Activated naive CD8-positive, alpha-beta T cell (primary cell): Measurements from ENCODE around the gene RSPO1.
A peak's percentile ranks its signal among the peaks of the same experiment; 100 is the strongest.
"Not testable (repeated sequence)": the region's sequence is repeated elsewhere in the genome, so short reads cannot be mapped to it uniquely, and the experiment has no call there.

Experiments used
- H3K27ac Mint-ChIP-seq: one replicate; pipeline ENCODE4 v1.8.0; 2021; ENCODE audit warnings: mixed read lengths
- H3K27me3 Mint-ChIP-seq: one replicate; pipeline ENCODE4 v1.8.0; 2021; ENCODE audit warnings: mixed read lengths
- H3K36me3 Mint-ChIP-seq: one replicate; pipeline ENCODE4 v1.8.0; 2021; ENCODE audit warnings: mixed read lengths
- H3K4me1 Mint-ChIP-seq: one replicate; pipeline ENCODE4 v1.8.0; 2021; ENCODE audit warnings: low read depth, mixed read lengths
- H3K4me3 Mint-ChIP-seq: one replicate; pipeline ENCODE4 v1.8.0; 2021; ENCODE audit warnings: mild to moderate bottlenecking, mixed read lengths
- H3K9me3 Mint-ChIP-seq: one replicate; pipeline ENCODE4 v1.8.0; 2021; ENCODE audit warnings: low read depth, mixed read lengths

RSPO1 gene

GRCh38 chr1:37584544-37584943, 50.1 kb downstream of the RSPO1 start:
- not testable (repeated sequence) for H3K9me3 Mint-ChIP-seq, H3K27me3 Mint-ChIP-seq, H3K36me3 Mint-ChIP-seq, H3K4me1 Mint-ChIP-seq, H3K4me3 Mint-ChIP-seq, H3K27ac Mint-ChIP-seq

GRCh38 chr1:37575692-37576091, 59.0 kb downstream of the RSPO1 start:
- Mint-ChIP-seq H3K4me1 (peaks cover 23% of the 10 kb centered on the region), H3K4me3 (no peak overlapping the region), H3K27me3 (no peaks in the 10 kb centered on the region), H3K9me3 (no peaks in the 10 kb centered on the region), H3K36me3 (peaks cover 11% of the 10 kb centered on the region), H3K27ac (no peak overlapping the region)

- H3K27ac Mint-ChIP-seq, result peak overlapping the region; percentile 10
- peaks cover 11% of the 10 kb centered on the region for H3K36me3 Mint-ChIP-seq
- H3K27me3 Mint-ChIP-seq, result no peaks in the 10 kb centered on the region
- no peak overlapping the region for H3K4me3 Mint-ChIP-seq
- H3K9me3 Mint-ChIP-seq, result no peaks in the 10 kb centered on the region
- peaks cover 23% of the 10 kb centered on the region for H3K4me1 Mint-ChIP-seq
These were observed 59.7 kb downstream of the RSPO1 start for GRCh38 chr1:37574834-37575480.

GRCh38 chr1:37570528-37571334, 64.0 kb downstream of the RSPO1 start:
- Mint-ChIP-seq H3K4me1 (peaks cover 13% of the 10 kb centered on the region), H3K27me3 (no peaks in the 10 kb centered on the region), H3K27ac (peak overlapping the region; percentile 17), H3K9me3 (no peaks in the 10 kb centered on the region), H3K4me3 (no peak overlapping the region), H3K36me3 (peaks cover 11% of the 10 kb centered on the region)

GRCh38 chr1:37567023-37567422, 67.7 kb downstream of the RSPO1 start:
- Mint-ChIP-seq H3K27ac (no peak overlapping the region), H3K9me3 (no peaks in the 10 kb centered on the region), H3K36me3 (peaks cover 2% of the 10 kb centered on the region), H3K27me3 (no peaks in the 10 kb centered on the region), H3K4me1 (peaks cover 8% of the 10 kb centered on the region), H3K4me3 (no peak overlapping the region)

GRCh38 chr1:37564892-37565291, 69.8 kb downstream of the RSPO1 start:
- H3K4me3 Mint-ChIP-seq, result no peak overlapping the region
- H3K4me1 Mint-ChIP-seq, result no peaks in the 10 kb centered on the region
- no peaks in the 10 kb centered on the region for H3K27me3 Mint-ChIP-seq
- no peaks in the 10 kb centered on the region for H3K9me3 Mint-ChIP-seq
- no peak overlapping the region for H3K27ac Mint-ChIP-seq
- peaks cover 2% of the 10 kb centered on the region for H3K36me3 Mint-ChIP-seq

GRCh38 chr1:37562984-37563383, 71.7 kb downstream of the RSPO1 start:
- Mint-ChIP-seq H3K4me1 (no peaks in the 10 kb centered on the region), H3K27me3 (no peaks in the 10 kb centered on the region), H3K4me3 (no peak overlapping the region), H3K36me3 (peaks cover 2% of the 10 kb centered on the region), H3K27ac (no peak overlapping the region), H3K9me3 (no peaks in the 10 kb centered on the region)
